ENCODE results near the gene C6orf132.

Gene C6orf132

DNA sequence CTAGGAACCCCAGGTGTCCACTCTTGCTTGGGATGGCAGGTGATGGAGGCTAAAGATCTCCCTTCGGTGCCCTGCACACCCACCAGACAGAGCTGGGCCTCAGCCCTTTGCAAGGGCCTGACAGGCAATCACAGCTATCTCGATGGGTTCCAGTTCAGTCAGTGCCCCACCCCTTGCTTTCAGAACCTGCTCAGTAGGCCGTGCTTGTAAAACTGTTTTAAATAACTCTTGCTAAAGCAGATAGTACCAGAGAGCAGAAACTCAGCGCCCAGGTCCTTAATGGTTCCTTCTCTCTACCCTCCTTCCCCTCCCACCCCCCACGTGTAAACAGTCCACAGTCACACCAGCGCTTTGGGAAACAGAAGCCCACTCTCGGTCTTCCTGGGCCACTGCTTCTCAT is 39.2 kb downstream of the C6orf132 start:
- no peak for DNase-seq

DNA sequence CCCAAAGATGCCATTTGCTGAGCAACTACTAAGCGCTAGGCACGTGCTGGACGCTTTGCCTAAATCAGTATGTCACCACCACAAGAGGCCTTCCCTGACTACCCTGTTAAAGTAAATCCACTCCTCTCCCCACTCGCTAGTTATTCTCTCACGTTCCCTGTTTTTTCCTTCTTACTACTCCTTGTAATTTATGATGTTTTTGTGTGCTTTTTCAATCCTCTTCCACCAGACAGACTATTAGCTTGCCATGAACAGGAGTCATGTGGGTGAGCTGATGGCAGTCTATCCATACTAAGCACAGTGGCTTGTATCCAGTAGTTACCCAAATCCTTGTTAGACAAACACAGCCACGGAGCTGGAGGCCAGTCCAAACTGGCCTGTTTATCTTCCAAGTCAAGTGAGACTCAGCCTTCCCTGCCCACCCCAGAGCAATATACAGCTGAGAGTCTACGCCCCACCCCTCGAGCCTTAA is 41.2 kb downstream of the C6orf132 start:
- no peak for DNase-seq

DNA sequence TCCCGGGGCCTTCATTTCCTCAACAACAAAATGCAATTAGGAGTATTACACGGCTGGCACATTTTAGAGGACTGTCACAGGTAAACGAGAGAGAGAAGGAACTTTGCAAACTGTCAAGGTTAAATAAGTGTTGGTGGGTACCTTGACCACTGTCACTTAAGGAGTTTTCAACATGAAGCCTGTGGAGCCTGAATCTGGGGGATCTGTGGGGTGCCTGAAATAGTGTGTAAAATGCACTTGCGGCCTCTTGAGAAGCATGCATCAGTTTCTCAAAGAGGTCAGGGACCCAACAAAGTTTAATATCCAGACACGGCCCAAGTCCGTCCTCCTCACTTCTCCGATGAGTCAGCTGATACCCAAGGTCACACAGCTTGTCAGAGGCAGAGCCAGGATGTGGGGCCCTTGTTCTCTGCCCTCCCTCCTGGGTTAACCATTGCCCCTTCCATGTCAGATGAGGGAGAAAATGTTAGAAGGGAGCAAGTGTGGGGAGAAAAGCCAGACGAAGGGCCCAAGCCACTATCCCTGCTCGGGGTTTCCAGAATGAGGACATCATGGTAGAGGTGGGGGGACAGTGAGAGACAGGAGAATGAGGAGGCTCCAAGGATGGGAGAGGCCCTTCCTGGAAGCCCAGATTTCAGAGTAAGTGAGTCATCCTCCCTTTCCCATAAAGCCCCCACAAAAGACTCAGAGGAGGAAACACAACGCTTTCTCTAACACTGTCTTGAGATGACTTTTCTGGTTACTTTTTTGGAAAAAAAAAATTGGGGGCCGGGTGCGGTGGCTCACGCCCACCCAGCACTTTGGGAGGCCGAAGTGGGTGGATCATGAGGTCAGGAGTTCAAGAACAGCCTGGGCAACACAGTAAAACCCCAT is 42.2 kb downstream of the C6orf132 start:
- DNase-seq: no peak

DNA sequence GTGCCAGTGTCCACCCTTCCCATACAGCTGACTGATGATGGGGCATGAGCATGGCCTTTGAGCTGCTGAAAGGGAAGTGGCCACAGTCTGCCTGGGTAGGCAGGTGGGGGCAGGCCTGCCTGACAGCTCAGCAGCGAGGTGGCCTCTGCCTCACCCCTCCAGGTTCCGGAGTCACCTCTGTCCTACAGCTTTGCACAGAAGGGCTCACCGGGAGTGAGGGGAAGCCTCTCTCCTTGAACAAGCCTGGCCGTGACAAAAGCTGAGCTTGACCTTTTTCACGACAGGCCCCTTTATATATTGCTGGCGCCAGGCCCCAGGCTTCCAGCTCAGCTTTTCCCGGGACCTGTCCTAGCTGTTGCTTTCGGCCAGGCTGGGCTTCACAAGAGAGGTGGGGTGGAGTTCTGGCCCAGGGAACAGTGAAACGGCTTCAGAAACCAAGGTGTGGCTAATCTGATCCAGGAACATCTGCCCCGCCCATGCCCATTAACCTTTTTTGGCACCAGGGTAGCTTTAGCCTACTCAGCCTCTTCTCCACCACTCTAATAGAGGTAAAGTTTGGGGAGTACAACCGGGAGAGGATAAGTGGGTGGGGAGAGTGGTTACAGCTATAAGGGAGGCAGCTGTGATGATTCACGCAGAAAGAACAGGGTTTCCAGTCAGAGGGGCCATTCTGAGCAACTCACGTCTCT is 42.9 kb downstream of the C6orf132 start:
- DNase-seq: no peak

DNA sequence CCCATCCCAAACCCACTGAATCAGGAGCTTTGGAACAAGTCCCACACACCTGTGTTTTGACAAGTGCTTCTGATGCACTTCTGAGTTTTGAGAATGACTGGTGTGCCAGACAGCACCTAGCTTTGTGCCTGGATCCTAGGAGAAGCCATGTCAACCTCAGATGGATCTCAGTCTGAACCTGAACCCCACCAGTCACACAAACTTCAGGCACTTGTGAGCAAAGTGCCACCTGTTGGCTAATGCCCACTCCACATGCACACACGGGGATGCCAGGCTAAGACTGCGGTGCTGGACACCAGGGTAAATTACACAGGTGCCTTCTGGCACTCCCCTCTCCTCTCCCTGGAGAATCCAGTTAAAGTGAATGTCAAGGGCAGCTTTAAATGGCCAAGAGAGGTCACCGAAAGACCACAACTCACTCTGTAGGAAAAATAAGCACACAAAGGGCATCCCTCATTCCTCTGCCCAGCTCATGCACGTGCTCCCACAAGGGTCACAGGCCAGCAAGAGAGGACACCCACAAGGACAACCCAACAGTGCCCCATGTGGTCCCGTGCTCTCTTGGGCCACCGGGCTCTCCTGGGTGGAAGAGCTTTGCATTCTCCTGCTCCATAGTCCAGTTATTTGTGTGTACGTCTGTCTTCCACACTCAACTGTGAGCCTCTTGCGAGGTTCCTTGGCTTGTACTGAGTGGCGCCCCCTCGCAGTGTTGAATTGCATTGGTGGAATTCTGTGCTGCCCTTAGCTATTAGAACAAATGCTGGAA is 46.5 kb downstream of the C6orf132 start:
- DNase-seq: no peak

DNA sequence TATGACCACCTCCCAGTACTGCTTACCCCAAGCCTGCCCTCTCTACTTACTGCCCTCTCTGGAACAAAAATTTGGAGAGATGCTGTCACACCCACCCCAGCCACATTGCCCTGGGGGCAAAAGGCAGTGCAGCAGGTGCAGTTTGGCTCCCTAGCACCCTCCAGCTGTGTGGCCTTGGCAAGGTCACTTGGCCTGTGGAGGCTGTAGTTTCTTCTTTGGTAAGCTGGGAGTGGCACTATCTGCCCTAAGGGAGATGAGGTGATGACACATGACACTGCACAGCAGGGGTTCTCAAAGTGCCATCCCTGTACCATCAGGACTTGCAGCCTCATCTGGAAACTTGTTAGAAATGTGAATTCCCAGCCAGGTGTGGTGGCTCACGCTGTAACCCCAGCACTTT is 47.3 kb downstream of the C6orf132 start:
- DNase-seq: no peak

DNA sequence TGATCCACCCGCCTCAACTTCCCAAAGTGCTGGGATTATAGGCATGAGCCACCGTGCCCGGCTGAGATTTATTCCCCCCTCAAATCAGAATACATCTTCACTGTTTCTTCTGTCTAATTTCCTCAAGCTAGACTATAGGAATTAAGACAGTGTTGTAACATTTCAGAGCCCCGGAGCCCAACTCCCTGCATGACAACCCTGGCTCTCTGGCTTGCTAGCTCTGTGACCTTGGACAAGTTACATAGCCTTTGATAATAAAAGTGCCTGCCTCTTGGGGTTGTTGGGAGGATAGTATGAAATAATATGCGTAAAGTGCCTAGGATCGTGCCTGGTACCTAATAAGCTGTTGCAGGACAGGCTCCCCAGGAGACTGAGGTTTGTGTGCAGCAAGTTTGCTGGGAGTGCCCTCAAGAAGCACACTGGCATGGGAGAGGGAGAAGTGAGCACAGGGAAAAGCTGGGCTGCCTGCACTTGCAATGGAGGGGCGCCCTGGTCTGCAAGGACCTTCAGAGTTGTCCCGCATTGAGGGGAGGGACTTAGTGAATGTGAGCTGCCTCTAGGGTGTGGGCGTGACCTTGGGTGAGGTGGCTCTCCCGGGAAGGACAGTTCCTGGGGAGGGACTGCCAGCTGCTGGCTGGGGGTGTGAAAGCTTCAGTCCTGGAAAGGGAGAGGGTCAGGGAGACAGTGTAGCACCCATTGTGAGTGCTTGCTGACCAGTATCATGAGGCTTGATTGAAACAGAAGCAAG is 48.7 kb downstream of the C6orf132 start:
- no peak for DNase-seq

DNA sequence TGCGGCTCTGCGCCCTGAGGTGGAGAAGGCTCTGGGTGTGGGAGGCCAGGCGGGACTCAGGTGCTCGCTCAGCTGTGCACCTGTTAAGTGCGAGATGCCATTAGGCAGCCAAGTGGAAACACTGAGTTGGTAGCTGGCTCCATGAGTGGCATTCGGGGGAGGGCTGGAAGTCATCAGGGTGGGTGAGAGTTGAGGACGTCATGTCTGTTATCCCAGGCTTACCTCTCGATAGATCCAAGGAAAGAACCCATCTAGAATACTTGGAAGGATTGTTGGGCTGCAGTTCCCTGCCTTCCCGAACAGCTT is 50.7 kb downstream of the C6orf132 start:
- DNase-seq: no peak

DNA sequence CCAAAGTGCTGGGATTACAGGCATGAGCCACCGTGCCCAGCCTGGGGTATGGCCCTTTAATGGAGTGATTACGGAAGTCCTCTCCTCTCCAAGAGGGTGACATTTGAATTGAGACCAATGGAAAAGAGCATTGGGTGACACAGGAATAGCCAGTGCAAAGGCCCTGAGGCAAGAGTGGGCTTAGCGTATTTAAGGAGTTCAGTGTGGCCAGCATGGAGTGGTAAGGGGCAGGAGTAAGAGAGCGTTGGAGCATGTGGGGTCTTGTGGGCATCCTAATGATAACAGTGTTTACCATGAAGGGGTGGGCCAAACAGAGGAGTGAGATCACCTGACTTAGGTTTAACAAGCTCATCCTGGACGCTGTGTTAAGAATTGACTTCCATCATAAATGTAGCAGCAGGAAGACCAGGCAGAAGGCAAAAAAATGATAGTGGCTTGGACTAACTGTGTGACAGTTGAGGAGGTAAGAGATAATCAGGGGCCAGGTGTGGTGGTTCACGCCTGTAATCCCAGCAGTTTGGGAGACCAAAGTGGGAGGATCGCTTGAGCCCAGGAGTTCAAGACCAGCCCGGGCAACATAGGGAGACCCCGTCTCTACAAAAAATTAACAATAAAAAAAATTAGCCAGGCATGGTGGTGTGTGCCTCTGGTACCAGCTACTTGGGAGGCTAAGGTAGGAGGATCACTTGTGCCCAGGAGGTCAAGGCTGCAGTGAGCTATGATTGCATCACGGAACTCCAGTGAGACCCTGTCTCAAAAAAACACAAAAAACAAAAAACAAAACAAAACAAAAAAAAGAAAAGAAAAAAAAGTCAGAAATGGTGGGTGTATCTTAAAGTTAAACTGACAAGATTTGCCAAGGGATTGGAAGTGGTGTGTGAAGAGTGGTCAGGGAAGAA is 51.4 kb downstream of the C6orf132 start:
- no peak for DNase-seq

DNA sequence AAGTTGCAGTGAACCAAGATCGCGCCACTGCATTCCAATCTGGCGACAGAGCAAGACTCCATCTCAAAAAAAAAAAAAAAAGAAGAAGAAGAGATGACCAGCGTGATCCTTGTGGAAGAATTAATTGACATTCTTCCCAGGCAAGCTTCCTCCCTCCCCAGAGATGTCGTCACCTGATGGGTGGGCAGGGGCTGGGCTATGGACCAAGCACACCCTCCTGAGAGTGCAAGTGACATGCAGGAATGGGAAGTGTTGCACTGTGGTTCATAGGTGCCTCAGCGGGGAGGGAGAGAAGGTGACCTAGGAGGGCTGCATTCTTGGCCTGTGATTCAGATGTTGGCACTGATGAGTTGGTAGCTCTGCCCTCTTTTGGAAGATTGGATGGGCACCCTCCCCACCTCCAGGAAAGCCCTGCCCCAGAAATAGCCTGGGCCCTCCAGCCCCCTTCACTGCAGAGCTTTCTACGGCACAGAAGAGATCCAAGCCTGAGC is 54.3 kb downstream of the C6orf132 start:
- no peak for DNase-seq

DNA sequence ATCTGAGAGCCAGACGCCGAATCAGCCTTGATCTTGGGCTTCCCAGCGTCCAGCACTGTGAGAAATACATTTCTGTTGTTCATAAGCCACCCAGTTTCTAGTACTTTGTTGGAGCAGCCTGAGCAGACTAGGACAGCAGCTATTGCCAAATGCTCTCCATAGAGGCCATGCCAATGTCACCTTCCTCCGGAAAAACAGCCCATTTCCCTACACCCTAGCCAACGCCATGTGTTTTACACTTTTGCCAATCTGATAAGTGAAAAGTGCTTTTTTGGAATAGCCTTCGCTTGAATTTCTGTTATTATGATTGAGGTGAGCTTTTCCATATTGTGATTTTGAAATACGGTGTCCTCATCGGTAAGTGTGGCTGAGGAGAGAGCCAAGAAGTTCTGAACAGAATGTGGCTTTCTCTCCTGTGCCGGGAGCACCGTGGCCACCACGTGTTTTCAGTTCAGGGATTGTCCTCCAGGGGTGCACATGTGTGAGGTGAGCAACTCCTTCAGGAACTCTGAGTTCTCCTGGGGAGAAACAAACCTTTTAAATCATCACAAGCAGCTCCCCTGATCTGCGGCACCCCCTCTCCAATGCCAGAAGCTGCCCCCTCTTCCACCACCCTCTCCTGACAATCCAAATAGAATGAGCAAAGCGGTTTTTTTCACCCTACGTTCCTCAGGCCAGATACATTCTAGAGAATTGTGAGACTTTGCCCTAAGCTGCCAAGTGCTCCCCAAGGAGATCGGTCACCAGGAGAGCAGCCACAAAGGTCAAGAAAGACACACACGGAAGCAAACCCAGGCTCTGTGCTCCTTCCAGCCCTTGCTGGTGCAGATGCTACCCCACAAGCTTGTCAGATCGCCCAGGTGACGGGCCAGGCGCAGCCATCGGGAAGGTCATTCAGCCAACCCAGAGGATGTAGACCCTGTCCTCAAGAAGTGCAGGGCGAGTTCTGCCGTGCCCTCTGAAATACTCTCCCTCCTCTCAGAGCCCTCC is 56.1 kb downstream of the C6orf132 start:
- no peak for DNase-seq

DNA sequence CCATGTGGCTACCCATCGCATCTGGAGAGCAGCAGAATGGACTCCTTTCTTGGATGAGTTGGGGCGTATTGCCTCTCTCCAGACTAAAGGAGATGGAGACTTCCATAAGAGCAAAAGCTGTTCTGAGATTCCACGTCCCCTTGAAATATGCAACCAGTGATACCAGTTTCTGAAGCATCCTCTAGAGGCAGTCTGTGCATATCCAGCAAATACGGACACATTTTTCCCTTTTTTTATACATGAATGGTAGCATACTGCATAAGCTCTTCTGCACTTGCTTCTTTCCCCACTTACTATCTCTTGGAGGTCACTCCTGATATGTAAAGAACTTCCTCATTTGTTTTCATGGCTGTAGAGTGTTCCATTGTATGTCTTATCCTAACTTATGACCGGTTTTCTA is 57.5 kb downstream of the C6orf132 start:
- DNase-seq: no peak

DNA sequence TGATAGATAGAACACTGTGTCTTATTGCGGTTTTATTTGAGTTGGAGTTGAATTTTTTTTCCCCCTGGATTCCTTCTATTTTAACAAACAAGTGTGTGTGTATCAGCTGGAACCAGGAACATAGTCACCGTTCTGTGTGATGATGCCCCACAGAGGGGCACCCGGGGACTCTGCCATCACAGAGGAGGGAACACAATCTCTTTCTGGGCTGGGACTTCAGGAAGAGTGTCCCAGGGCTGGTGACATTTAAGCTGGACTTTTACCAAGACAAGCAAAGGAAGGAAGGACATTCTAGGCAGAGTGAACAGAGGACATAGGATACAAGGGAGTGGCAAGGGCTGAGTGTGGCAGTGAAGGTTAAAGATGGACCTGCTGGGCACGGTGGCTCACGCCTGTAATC is 58.9 kb downstream of the C6orf132 start:
- no peak for DNase-seq

DNA sequence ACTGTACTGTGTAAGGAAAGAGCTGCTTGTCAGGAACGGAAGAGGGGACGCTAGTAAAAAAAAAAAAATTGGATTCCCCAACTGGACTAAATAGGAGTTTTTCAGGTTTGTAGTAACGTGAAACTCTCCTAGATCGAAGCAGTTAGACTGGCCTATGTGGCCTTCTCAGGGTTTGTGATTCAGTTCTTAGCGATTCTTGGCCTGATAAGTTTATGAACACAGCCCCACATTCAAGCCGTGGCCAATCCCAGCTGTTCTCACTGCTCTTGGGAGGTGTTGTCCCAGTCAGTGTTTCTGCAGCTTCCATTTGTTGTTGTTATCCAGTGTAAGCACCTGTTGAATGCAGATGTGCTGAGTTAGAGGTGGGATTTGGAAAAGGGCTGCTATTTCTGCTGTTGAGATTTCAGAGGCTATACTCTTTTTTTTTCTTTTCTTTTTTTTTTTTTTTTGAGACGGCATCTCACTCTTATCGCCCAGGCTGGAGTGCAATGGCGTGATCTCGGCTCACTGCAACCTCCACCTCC is 62.4 kb downstream of the C6orf132 start:
- no peak for DNase-seq

DNA sequence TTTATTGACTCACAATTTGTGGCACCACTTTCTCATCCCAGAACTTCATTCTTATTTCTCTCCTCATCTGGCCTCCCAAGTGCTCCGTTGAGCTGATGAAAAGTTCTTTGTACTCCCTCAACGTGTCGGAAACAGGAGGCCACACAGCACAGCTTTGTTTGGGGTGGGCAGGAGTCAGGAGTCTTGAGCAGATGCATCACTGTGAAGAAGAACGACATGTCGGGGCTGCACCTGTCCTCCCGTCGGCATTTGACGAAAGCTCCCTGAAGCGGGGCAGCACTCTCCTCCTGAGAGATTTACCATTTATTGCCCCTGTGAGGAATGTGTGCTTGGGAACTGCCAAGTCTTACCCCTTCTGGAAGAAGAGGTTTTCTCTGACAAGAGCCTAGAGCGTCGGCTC is 64.0 kb downstream of the C6orf132 start:
- DNase-seq: no peak

DNA sequence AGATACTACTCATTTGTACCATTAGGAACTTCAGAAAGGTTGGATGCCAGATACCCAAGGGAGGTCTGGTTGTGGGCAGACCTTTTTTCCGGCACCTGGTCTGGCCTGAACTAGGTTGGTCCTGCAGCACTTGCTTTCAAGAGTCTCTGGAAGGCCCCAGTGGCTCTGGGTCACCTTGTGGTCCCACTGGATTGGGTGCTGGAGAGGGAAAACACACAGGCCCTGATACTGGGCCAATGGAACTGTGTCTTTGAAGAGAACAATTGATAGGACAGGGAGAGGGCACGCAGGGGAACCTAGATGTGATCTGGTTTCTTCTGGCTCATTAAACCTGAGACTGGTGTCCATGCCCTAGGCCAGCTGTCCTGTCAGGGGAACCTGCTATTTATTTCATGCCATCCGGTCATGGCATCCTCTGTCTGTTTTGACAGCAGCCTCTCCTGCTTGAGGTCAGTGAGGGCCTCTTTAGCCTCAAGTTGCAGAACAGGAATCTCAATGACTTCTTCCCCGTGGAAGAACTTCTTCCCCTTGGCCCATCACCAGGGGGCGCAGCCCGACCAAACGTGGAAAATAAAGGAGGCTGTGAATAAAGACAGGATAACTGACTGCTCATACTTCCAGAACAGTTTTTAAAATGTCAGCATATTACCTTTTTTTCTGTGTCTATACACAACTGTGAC is 67.1 kb downstream of the C6orf132 start:
- peak; percentile 45 for DNase-seq

DNA sequence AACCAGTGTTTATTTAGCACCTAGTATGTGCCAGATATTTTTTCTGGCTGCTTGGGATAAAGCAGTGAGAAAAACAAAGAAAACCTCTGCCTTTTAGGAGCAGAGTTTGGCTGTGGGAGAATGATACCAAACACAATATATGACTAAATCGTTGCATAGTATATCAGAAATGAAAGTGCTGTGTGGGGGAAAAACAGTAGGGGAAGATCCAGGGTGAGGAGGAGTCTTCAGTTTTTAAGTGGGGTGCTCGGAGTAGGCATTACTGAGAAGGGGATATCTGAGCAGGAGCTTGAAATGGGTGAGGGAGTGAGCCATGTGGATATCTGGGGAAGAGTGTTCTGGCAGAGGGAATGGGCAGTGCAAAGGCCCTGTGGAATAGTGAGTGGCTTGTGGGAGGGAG is 69.1 kb downstream of the C6orf132 start:
- no peak for DNase-seq

DNA sequence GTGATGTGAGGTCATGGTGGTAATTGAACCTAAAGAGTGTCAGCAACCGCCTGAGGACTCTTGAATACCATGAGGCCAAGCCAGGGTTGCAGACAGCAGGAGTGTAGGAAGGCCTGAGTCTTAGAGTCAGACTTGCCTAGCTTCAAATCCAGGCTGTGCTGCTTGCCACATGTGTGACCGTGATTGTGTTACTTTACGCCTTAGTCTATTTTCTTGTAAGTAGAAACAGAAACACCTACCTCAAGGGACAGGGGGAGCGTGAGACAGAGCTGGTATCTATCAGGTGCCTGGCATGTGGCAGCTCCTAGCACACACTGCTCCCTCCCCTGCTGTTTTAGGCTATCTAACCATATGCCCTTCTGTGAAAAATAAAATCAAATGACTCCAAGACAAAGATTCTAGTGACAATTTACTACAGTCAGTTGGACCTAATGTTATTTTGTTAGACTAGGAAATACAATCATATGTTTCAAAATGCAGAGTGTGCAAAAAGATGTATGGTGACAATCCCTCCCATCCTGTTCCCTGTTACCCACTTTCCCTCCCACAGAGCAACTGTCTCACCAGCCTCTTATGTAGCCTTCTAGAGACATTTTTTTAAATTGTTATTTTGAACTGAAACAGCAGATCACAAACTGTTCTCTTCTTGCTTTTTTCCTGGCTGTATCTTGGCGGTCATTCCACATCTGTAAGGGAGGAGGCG is 70.4 kb downstream of the C6orf132 start:
- no peak for DNase-seq
